HG03159 (cell line): ENCODE results near the gene CRYZ.
"Not testable (repeated sequence)": the region's sequence is repeated elsewhere in the genome, so short reads cannot be mapped to it uniquely, and the experiment has no call there.

Experiments
- ATAC-seq: cut with Tn5 transposase; IDR thresholded peaks from one replicate; pipeline ENCODE4 v1.9.1; 2021; ENCODE audit warnings: mild to moderate bottlenecking, moderate library complexity; ENCODE audit not compliant: unreplicated experiment

The CRYZ gene, protein sequence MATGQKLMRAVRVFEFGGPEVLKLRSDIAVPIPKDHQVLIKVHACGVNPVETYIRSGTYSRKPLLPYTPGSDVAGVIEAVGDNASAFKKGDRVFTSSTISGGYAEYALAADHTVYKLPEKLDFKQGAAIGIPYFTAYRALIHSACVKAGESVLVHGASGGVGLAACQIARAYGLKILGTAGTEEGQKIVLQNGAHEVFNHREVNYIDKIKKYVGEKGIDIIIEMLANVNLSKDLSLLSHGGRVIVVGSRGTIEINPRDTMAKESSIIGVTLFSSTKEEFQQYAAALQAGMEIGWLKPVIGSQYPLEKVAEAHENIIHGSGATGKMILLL

GRCh38 chr1:74732960-74733603, at the start of gene CRYZ, which contains the start of gene TYW3:
CRYZ (minus strand) TSS chr1:74733050; CDS start chr1:74724821, 8,229 bp downstream.
TYW3 (plus strand) TSS chr1:74733152; CDS start chr1:74733245, 93 bp downstream.
- peak; percentile 60 for ATAC-seq

DNA sequence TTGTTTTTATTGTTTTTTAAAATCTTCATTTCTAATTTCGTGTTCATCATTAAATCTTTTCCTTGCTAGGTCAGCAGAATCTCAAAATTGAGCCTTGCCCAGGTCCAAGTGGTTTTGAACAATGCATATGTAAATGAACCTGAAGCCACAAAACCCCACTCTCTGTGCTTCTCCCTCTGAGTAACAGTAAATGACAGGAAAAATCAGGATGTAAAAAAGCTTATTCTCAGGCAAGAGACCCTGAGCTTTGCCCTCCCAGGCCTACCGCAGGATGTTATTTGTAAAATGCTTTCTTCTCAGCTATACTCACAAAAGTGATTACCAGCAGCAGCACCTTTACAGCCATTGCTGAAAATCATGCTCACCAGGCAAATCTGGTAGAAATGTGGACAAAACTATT, 47.7 kb upstream of the CRYZ start:
- no peak for ATAC-seq

DNA sequence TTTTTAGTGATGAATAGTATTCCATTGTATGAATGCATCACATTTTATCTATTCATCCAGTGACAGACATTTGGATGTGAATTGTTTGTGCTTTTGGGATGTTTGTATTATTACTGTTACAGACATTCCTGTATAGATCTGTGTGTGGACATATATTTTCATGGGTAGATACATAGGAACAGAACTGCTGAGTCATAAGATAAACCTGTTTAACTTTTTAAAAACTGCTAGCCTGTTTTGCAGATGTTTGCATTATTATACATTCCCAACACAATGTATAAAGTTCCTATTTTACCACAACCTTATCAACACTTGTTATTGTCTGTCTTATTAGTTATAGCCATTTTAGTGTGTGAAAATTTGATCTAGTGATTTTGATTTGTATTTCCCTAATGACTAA, 46.9 kb upstream of the CRYZ start:
- no peak for ATAC-seq

DNA sequence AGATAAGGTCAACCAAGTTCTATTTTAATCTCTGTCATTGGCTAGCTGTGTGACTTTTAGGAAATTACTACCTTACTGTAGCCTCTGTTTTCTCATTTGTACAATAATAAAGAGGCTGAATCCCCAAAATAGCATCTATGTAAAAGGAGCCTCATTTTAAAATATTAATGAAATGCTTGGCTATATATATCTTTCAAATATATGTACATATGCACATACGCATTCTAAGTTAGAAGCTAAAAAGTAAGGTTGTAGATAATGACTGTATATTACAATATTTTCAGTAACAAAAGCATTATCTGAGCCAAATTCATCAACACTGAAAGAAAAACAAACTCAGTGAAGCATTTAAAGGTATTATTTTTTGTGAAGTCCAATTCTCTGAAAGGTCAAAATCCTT, 44.7 kb upstream of the CRYZ start:
- ATAC-seq: no peak

DNA sequence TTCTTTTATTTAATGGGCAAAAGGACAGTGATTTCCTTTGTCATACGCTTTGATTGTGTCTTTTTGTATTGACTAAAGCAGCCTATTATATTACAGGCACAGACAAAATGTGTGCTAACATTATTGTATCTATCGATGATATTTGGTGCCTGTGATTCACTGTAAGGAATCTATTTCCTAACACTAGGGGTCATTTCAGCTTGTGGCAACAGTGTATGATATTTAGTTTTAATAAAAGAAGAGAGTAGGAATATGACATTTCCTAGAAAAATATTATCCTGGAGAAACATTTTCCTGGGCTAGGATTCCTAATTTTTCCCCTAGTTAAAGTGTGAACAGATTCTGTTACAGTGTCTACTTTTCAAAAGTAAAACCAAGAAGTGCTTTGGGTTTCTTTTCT, 42.9 kb upstream of the CRYZ start:
- no peak for ATAC-seq

- no peak for ATAC-seq
These were observed 40.7 kb upstream of the CRYZ start for GRCh38 chr1:74773582-74773981.

DNA sequence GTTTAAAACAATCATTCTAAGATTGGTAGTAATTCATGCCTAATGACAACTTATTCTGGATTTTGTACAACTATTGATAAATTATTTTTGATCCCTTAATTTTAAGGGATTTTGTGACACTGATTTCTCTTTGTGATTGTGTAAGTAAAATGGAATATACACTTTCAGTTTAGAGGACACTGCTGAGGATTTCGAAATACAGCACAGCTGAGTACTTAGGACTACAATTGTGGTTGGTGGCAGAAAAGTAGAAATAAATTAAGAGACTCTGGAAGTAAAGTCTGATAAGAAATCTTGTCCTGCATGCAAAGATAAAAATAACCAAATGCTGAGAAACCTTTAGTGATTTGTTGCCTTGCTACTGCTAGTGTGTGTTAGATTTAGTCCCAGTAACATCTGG, 40.1 kb upstream of the CRYZ start:
- ATAC-seq: no peak

DNA sequence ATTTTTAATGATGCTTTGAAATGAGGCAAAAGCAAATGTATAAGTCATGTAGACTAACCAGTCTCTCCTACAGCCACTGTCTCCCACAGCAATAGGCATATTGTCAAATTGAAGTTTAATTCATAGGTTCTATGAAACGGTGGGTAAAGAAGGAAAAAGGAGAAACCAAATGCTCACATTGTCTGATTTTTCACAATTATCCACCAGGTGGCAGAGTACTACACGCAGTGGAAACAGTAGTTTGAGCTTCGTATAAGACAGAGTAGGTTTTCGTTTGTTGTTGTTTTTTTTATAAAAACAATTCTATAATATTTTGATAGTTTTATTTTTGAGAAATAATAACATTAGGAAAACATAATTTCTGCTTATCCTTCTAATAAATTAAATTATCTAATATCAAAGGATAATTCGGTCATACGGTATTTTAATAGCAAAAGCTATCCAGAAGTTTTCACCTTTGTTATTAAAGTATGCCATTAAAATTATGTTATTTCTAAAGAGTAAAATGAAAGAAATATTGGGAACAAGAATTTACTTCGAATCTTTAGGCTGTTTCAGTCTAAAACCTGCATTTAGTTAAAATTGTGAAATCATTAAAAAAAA, 39.2 kb upstream of the CRYZ start:
- peak; percentile 84 for ATAC-seq

- ATAC-seq: peak; percentile 60
These were observed 34.6 kb upstream of the CRYZ start for GRCh38 chr1:74767490-74767889.

DNA sequence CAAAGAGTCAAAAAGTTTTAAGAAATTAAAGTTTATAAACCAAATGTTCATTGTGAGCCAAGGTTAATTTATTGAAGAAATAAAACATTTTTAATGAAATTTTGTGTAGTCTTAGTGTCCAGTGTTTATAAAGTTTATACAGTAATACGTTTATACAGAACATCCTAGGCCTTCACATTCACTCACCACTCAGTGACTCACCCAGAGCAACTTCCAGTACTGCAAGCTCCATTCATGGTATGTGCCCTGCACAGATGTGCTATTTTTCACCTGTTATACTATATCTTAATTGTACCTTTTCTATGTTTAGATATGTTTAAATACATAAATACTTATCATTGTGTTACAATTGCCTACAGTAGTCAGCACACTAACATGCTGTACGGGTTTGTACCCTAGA, 33.7 kb upstream of the CRYZ start:
- no peak for ATAC-seq

DNA sequence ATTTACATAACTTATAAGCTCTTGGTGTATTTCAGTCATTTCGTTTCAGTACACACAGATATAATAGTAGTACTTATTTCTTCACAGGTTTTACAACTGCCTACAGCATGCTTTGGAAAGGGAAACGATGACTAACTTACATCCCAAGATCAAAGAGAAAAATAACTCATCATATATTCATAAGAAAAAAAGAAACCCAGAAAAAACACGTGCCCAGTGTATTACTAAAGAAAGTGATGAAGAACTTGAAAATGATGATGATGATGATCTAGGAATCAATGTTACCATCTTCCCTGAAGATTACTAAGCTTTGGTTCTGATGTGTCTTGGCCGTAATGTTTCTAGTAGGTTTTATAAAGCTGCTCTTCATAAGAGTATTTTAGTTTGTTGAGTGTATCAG, 31.0 kb upstream of the CRYZ start:
- no peak for ATAC-seq

DNA sequence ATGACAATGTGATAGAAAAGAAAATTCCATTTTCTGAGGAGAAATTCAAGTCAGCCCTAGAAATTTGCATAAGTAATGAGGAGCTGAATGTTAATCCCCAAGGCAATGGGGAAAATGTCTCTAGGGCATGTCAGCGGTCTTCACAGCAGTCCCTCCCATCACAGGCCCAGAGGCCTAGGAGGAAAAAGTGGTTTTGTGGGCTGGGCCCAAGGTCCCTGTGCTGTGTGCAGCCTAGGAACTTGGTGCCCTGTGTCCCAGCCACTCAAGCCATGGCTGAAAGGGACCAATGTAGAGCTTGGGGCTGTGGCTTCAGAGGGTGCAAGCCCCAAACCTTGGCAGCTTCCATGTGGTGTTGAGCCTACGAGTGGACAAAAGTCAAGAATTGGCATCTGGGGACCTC, 23.8 kb upstream of the CRYZ start:
- ATAC-seq: not testable (repeated sequence)

GRCh38 chr1:74755475-74755874, 22.6 kb upstream of the CRYZ start:
- no peak for ATAC-seq

DNA sequence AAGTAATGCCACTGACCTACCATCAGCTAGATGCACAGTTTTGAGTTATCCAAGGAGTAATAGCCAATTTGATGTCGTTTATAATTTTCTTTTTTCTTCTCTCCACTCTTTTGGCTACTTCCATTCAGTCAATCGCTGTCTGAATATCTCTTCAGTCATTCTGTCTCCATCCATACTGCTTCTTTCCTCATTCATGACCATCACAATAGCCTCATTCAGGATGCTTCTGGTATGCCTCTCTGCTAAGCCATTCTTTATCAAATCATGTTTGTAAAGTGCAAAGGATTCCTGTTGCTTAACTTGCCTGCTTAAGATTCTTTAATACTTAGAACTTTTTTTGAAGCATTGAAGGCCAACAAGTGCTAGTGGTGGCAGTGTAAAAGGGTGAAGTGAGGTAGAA, 20.3 kb upstream of the CRYZ start:
- ATAC-seq: no peak

DNA sequence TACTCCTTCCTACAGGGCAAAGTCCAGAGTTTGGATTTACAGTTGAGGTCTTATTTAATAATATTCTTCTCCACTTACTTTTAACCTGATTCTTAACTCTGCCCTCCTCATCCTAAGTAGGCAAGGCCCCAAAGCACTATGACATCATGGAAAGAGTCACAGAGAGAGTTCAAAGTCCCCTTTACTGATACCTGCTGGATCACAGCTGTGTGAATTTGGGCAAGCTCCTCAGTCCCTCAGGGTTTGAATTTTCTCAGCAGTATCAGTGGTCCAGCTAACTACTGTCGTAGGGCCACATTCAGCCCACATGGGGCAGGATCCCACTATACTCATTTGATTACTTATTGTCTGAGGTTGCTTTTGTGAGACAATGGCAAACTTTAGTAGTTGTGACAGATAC, 16.1 kb upstream of the CRYZ start:
- peak; percentile 73 for ATAC-seq

DNA sequence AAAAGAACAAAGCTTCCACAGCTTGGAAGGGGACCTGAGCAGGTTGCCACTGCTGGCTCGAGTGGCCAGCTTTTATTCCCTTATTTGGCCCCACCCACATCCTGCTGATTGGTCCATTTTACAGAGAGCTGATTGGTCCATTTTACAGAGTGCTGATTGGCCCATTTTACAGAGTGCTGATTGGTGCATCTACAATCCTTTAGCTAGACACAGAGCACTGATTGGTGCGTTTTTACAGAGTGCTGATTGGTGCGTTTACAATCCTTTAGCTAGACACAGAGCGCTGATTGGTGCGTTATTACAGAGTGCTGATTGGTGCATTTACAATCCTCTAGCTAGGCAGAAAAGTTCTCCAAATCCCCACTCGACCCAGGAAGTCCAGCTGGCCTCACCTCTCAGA, 12.4 kb upstream of the CRYZ start:
- ATAC-seq: not testable (repeated sequence)

- ATAC-seq: not testable (repeated sequence)
These were observed 7.6 kb upstream of the CRYZ start for GRCh38 chr1:74740307-74740980.

- no peak for ATAC-seq
These were observed 4.5 kb upstream of the CRYZ start for GRCh38 chr1:74737333-74737732.

DNA sequence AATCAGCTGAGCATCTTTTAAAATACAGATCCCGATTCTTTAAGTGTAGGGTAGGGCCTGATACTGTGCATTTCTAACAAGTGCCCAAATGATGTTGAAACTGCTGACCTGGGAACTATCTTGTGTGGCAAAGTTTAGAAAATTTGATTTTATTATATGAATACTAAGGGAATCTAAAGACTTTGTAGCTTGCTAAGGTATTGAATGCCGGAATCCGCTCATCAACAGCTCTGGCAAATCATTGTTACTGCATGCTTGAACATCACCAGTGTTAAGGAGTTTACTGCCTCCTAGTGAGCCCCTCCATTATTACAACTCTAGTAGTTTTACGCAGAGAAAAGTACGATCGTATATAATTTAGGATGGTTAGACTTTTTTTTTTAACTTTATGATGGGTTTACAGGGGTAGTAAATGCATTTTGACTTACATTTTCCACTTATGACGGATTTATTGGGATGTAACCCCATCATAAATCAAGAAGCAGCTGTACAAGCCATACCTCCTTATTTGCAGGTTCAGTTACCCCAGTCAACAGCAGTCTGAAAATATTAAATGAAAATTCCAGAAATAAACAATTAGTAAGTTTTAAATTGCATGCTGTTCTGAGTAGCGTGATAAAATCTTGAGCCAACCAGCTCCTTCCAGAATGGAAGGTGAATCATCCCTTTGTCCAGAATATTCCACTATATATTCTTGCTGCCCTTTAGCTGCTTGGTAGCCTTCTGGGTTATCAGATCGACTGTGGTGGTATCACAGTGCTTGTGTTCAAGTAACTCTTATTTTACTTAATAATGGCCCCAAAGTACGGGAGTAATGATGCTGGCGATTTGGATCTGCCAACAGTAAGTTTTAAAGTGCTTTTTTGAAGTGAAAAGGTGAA, 994 bp upstream of the CRYZ start:
- ATAC-seq: peak; percentile 53

GRCh38 chr1:74732071-74732946, 541 bp downstream of the CRYZ start:
- peak; percentile 11 for ATAC-seq
